ENCODE data around the gene CRACR2A. TPM values are rescaled to one million over a fixed set of nuclear protein-coding genes. Genes with fewer than 3 reads are reported as not detected.

The CRACR2A gene
- total and polyA plus RNA-seq, 2 of the 8 experiments (the other 6 are each of a cell fraction or from before 2014, with no cell fraction given): 0.85 to 3.2 TPM

DNA sequence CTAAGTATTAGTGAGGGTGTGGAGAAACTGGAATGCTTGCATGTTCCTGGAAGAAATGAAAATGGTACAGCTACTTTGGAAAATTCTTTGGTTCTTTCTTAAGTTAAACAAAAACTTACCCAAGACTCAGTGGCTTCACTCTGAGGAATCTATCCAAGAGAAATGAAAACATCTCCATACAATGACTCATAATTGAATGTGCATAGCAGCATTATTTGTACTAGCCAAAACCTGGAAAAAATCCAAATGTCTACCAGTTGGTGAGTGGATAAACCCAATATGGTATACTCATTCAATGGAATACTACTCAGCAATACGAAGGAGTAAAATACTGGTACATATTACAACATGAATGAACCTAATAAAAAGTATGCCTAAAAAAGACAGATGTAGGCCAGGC is 18.0 kb upstream of the CRACR2A start:
- Histone ChIP-seq H3K23ac (ENCODE audit: insufficient read length) (no peak overlapping the region), H2BK5ac (ENCODE audit: low read depth, low read length) (no peak overlapping the region), H3K4me1 (replicated peaks in 1 of 4; ENCODE audit: control insufficient read depth in 3 of 4, insufficient read depth in 4 of 4, low read length in 3 of 4) (peaks cover 0 to 4% (median 0%) of the 10 kb centered on the region in 4 experiments; a peak in 1 of 7 replicates), H3K18ac (ENCODE audit: extremely low read depth, low read length) (no peak overlapping the region), H3K56ac (replicated peaks; ENCODE audit: insufficient read length, low read depth, low read length) (no peak overlapping the region), H3K4ac (replicated peaks; ENCODE audit: insufficient read length, low read depth, low read length) (no peak overlapping the region), H3K9me3 (ENCODE audit: insufficient read depth in 2 of 2, low read depth in 1 of 2, low read length in 1 of 2) (no peaks in the 10 kb centered on the region), H3K36me3 (ENCODE audit: control insufficient read depth in 2 of 4, insufficient read depth in 4 of 4, low read length in 3 of 4) (no peaks in the 10 kb centered on the region), H2AK5ac (ENCODE audit: low read depth, low read length) (no peak overlapping the region), H2AFZ (ENCODE audit: low read length) (no peak overlapping the region), H2BK20ac (ENCODE audit: low read length) (no peak overlapping the region), H3K4me2 (ENCODE audit: insufficient read depth in 1 of 2, low read depth in 2 of 2, low read length in 2 of 2) (no peak overlapping the region), H2BK15ac (ENCODE audit: low read length) (no peak overlapping the region), H3K79me2 (ENCODE audit: control insufficient read depth in 1 of 2, insufficient read depth in 2 of 2, low read length in 2 of 2) (no peaks in the 10 kb centered on the region), H4K8ac (ENCODE audit: extremely low read depth, insufficient read depth, low read length) (no peak overlapping the region), H2BK120ac (replicated peaks; ENCODE audit: low read depth, low read length) (no peak overlapping the region), H4K5ac (ENCODE audit: insufficient read length, low read depth, low read length) (no peak overlapping the region), H4K91ac (replicated peaks; ENCODE audit: insufficient read length, low read length) (no peak overlapping the region), H3K23me2 (ENCODE audit: low read depth, low read length) (peaks cover 5% of the 10 kb centered on the region; the same call in 1 of the 2 replicates), H3K27me3 (replicated peaks in 1 of 4; ENCODE audit: control insufficient read depth in 3 of 4, extremely low read depth in 1 of 4, insufficient read depth in 3 of 4, low read length in 3 of 4) (no peaks in the 10 kb centered on the region), H3K79me1 (ENCODE audit: low read depth, low read length) (no peaks in the 10 kb centered on the region), H3K14ac (ENCODE audit: insufficient read length) (no peak overlapping the region), H3K27ac (ENCODE audit: low read depth, low read length) (no peak overlapping the region), H4K20me1 (replicated peaks in 1 of 2; ENCODE audit: control insufficient read depth in 1 of 2, insufficient read depth in 2 of 2, low read length in 2 of 2) (no peaks in the 10 kb centered on the region), H3K9ac (replicated peaks in 1 of 4; ENCODE audit: extremely low read depth in 1 of 4, low read depth in 3 of 4, low read length in 3 of 4) (no peak overlapping the region), H3K4me3 (ENCODE audit: extremely low read depth in 1 of 4, insufficient read depth in 2 of 4, low read depth in 3 of 4, low read length in 4 of 4) (no peak overlapping the region), H2BK12ac (ENCODE audit: low read depth, low read length) (no peak overlapping the region)
- CTCF ChIA-PET (ENCODE audit: partially characterized antibody): interaction anchor here (1.4 to 8.9 kb wide), 3 partner anchors 116 to 471 kb away, joined by 3 to 57 read pairs (median 18); no protein-coding TSS in a partner anchor
- WGBS, 2 experiments (ENCODE audit: extremely low coverage in 1 of 2, insufficient coverage in 1 of 2, insufficient read length in 1 of 2, insufficient replicate concordance in 2 of 2, low coverage in 1 of 2, low lambda C conversion rate in 2 of 2, missing lambda C conversion rate in 1 of 2): 86% methylated on average over 1 of the region's 1 CpG; no CpG with 5 or more reads in 1 of the 2 experiments
- TF ChIP-seq ASH2L (IDR thresholded peaks at IDR 0.05; ENCODE audit: low read length) (no peak), TAF7 (optimal IDR thresholded peaks at IDR 0.05; ENCODE audit: borderline replicate concordance, low read depth, low read length) (no peak), RFX5 (IDR thresholded peaks at IDR 0.05; ENCODE audit: borderline replicate concordance, low read depth, low read length) (no peak), SAP30 (IDR thresholded peaks at IDR 0.05; ENCODE audit: insufficient read depth, insufficient replicate concordance, low read length) (no peak)
- FAIRE-seq: no peak
- POLR2A ChIA-PET (ENCODE audit: partially characterized antibody): no interaction called here
- no peak for DNase-seq (ENCODE audit: low read depth in 1 of 2, low spot score in 2 of 2)
